Activated B cell treated with CpG ODN at 0.5 μM for 24 hours (primary cell): ENCODE data around the gene LHX3. TPM values are rescaled to one million over a fixed set of nuclear protein-coding genes. Genes with fewer than 3 reads are reported as not detected.

Experiments
- ATAC-seq: fragments of 200-7000 bp; cut with Tn5 transposase; one replicate; pipeline ENCODE4 v1.10.0; 2021; ENCODE audit warnings: low read depth, mild to moderate bottlenecking, moderate library complexity
- CTCF ChIA-PET: fragments of 350-600 bp; sonication (Branson Sonifier 250); formaldehyde crosslinking; loops from one replicate; lab custom pipeline; 2021; ENCODE audit warnings: antibody characterized with exemption; lab: Charles Lee
- POLR2A ChIA-PET: fragments of 350-600 bp; sonication (Branson Sonifier 250); formaldehyde crosslinking; loops from one replicate; lab custom pipeline; 2021; ENCODE audit warnings: antibody characterized with exemption; lab: Charles Lee
- DNase-seq: peaks from one replicate; pipeline ENCODE4 v3.0.0; 2022
- H3K27ac Mint-ChIP-seq: one replicate; pipeline ENCODE4 v1.8.0; 2020; ENCODE audit warnings: mixed read lengths
- H3K27me3 Mint-ChIP-seq: one replicate; pipeline ENCODE4 v1.8.0; 2021; ENCODE audit warnings: mixed read lengths
- H3K36me3 Mint-ChIP-seq: one replicate; pipeline ENCODE4 v1.8.0; 2021; ENCODE audit warnings: low read depth, mixed read lengths
- H3K4me1 Mint-ChIP-seq: one replicate; pipeline ENCODE4 v1.8.0; 2021; ENCODE audit warnings: mixed read lengths
- H3K4me3 Mint-ChIP-seq: one replicate; pipeline ENCODE4 v1.8.0; 2020; ENCODE audit warnings: mild to moderate bottlenecking, mixed read lengths
- H3K9me3 Mint-ChIP-seq: one replicate; pipeline ENCODE4 v1.8.0; 2020; ENCODE audit warnings: mixed read lengths
- intact Hi-C: fragments of 100-400 bp; cut with micrococcal nuclease; formaldehyde crosslinking; loops from one replicate; pipeline ENCODE4 v1.15.1; 2024
- total RNA-seq: library from RNA; stranded (reverse); gene quantifications from 2 replicates; pipeline ENCODE4 v1.2.3, GENCODE V29; 2022
- TF ChIP-seq, protein P1 (sequence below): fragments of 200-600 bp; IDR thresholded peaks from one replicate; pipeline ENCODE4 v1.8.0; 2022; ENCODE audit warnings: antibody characterized with exemption, mild to moderate bottlenecking

LHX3 gene
- total RNA-seq, 1 donor from 2014 or later = not detected

DNA sequence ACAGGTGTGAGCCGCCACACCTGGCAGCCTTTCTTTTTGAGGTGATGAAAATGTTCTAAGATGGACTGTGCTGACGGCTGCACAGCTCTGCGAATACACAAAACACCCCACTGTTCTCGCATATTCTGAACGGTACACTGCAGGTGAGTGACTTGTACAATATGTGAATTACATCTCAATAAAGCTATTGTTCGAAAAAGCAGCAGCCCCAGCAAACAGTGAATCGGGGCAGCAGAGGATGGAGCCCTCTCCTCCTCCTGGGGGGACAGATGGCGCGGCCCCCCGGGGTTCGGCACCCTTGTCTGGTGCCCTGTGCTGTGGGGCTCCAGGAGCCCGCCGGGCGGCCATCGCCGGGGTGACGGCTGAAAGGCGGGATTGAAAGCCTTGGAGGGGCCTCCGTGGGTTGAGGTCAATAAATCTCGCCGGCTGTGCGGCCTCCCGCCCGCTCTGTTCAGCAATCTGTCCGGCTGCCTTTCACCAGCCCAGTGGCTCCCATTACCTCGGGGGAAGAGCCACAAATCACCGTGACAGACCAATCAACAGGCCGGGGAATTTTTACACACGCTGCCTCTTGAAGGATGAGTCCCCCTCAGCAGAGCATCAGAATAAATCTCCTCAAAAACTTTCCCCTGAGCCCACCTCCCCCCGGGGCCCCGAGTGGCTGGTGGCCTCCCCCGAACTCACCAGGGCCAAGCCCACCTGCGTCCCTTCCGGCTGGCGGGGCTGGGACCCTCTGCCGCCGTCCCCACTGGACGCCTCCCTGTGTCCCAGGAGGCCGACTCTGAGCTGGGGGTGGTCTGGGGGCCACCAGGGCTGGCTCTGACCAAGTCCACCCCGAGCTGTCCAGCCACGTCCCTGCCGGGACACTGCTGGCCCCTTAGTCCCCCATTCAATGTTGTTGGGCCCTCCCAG is 48.5 kb downstream of the LHX3 start:
- ChIA-PET CTCF (no interaction called here), POLR2A (no interaction called here)
- no peak overlapping the region for H3K27ac Mint-ChIP-seq
- H3K27me3 Mint-ChIP-seq = peaks cover 14% of the 10 kb centered on the region
- H3K9me3 Mint-ChIP-seq = no peaks in the 10 kb centered on the region
- TF ChIP-seq, protein P1, sequence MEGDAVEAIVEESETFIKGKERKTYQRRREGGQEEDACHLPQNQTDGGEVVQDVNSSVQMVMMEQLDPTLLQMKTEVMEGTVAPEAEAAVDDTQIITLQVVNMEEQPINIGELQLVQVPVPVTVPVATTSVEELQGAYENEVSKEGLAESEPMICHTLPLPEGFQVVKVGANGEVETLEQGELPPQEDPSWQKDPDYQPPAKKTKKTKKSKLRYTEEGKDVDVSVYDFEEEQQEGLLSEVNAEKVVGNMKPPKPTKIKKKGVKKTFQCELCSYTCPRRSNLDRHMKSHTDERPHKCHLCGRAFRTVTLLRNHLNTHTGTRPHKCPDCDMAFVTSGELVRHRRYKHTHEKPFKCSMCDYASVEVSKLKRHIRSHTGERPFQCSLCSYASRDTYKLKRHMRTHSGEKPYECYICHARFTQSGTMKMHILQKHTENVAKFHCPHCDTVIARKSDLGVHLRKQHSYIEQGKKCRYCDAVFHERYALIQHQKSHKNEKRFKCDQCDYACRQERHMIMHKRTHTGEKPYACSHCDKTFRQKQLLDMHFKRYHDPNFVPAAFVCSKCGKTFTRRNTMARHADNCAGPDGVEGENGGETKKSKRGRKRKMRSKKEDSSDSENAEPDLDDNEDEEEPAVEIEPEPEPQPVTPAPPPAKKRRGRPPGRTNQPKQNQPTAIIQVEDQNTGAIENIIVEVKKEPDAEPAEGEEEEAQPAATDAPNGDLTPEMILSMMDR = no peak
- H3K4me1 Mint-ChIP-seq = no peaks in the 10 kb centered on the region
- ATAC-seq = no peak
- DNase-seq = no peak
- H3K36me3 Mint-ChIP-seq = no peaks in the 10 kb centered on the region
- intact Hi-C loops = no loop called here
- no peak overlapping the region for H3K4me3 Mint-ChIP-seq

DNA sequence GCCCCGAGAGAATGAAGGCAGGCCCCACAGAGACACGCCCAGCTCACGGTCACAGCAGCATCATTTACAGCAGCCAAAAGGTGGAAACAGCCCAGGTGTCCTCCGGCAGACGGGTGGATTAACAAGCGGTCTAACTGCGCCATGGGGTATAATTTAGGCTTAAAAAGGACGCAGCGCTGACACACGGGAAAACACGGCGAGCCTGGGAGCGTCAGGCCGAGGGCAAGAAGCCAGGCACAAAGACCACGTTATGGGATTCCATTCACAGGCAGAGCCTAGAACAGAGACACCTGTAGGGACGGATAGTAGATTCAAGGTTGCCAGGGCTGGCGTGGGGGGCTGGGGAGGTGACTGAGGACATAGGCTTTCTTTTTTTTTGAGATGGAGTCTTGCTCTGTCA is 49.4 kb downstream of the LHX3 start:
- ChIA-PET CTCF (no interaction called here), POLR2A (no interaction called here)
- peaks cover 14% of the 10 kb centered on the region for H3K27me3 Mint-ChIP-seq
- H3K36me3 Mint-ChIP-seq = no peaks in the 10 kb centered on the region
- no peak for DNase-seq
- intact Hi-C loops = no loop called here
- ATAC-seq = no peak
- H3K27ac Mint-ChIP-seq = no peak overlapping the region
- H3K4me1 Mint-ChIP-seq = no peaks in the 10 kb centered on the region
- TF ChIP-seq, protein P1 = no peak
- H3K9me3 Mint-ChIP-seq = no peaks in the 10 kb centered on the region
- no peak overlapping the region for H3K4me3 Mint-ChIP-seq

DNA sequence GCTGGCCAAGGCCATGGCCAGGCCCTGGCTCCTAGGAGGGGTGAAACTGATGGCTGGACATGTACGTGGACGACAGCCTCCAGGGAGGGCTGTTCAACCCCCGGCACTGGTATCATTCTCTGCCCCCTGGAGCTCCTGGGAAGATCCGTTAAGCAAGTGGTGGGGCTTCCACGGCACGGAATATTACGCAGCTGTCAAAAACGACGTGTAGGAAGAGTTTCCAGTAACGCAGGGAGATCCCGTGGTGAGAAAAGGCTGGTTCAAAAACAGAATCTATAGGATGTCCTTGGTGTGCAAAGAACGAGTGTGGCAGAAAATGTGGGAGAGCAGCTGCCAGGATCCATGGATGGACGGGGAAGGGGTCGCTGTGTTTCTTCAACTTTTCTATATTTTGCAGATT is 50.0 kb downstream of the LHX3 start:
- DNase-seq (no peak), ATAC-seq (no peak)
- peaks cover 14% of the 10 kb centered on the region for H3K27me3 Mint-ChIP-seq
- TF ChIP-seq, protein P1 = no peak
- H3K9me3 Mint-ChIP-seq = no peaks in the 10 kb centered on the region
- H3K27ac Mint-ChIP-seq = no peak overlapping the region
- H3K4me1 Mint-ChIP-seq = no peaks in the 10 kb centered on the region
- H3K4me3 Mint-ChIP-seq = no peak overlapping the region
- intact Hi-C loops = no loop called here
- POLR2A ChIA-PET = no interaction called here
- CTCF ChIA-PET = no interaction called here
- no peaks in the 10 kb centered on the region for H3K36me3 Mint-ChIP-seq

DNA sequence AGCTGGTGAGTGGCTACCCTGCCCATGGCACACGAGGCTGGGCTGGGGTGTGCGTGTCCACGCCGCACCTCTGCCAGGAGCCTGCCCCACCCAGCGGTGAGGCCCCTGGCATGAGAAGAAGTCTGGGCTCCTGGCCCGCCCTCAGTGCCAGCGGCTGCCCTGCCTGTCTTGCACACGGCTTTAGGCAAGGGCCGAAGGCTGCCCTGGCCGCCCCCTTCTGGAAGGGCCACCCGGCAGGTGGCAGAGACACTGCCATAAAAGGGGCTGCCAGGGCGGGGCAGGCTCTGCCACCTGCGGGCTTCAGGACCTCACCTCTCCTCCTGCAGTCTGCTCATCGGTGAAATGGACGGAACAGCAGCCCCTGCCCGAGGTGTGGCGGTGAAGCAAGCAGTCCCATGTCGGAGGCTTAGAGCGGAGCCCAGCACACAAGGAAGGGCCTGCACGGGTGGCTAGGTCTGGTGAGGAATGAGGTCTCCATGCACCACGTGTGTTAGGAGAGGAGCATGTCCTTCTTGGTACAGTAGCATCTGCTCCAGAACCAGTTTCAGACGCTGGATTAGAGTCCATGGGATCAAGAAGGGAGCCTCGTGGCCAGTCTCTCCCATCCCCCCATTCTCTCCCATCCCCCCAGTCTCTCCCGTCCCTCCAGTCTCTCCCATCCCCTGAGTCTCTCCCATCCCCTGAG is 51.4 kb downstream of the LHX3 start:
- POLR2A ChIA-PET = no interaction called here
- Mint-ChIP-seq H3K4me3 (no peak overlapping the region), H3K4me1 (no peaks in the 10 kb centered on the region), H3K27me3 (peaks cover 14% of the 10 kb centered on the region), H3K36me3 (no peaks in the 10 kb centered on the region), H3K27ac (no peak overlapping the region), H3K9me3 (no peaks in the 10 kb centered on the region)
- ATAC-seq (no peak), DNase-seq (no peak)
- TF ChIP-seq, protein P1 = no peak
- CTCF ChIA-PET = no interaction called here
- intact Hi-C loops = no loop called here

DNA sequence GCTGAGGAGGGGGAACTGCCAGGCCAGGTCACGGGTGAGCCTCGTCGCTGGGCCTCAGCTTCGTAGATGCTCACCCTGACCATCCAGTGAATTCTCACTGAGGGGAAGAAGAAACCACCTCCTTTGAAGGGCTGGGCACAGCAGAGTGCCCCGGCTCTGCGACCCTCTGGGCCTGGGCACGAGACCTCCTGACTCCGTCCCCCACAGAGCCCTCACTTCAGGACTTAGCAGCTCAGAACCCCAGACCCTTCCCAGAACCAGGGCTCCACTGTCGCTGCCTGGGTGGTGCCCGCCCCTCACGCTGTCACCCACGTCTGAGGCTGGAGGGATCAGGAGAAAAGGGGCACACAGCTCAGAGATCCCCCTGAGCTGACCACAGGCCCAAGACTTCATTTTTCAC is 52.0 kb downstream of the LHX3 start:
- DNase-seq (no peak), ATAC-seq (no peak)
- H3K4me1 Mint-ChIP-seq = no peaks in the 10 kb centered on the region
- POLR2A ChIA-PET = no interaction called here
- H3K27me3 Mint-ChIP-seq = peaks cover 14% of the 10 kb centered on the region
- intact Hi-C loops = no loop called here
- H3K9me3 Mint-ChIP-seq = no peaks in the 10 kb centered on the region
- H3K27ac Mint-ChIP-seq = no peak overlapping the region
- no peak overlapping the region for H3K4me3 Mint-ChIP-seq
- CTCF ChIA-PET = no interaction called here
- no peaks in the 10 kb centered on the region for H3K36me3 Mint-ChIP-seq
- TF ChIP-seq, protein P1 = no peak
